AG09309 (cell line): ENCODE data around the gene CEACAM19.
"Not testable (repeated sequence)": the region's sequence is repeated elsewhere in the genome, so short reads cannot be mapped to it uniquely, and the experiment has no call there.

Experiments used
- DNase-seq: peaks from one replicate; pipeline ENCODE4 v3.0.0-alpha.2; 2010; ENCODE audit warnings: low read depth
- H3K4me3 ChIP-seq: 2 replicates; pipeline ENCODE4 v1.5.1; 2011; ENCODE audit warnings: mild to moderate bottlenecking, low read depth, low read length, moderate library complexity; ENCODE audit not compliant: control insufficient read depth
- CTCF ChIP-seq: IDR thresholded peaks from 2 replicates; pipeline ENCODE4 v1.5.1; 2011; ENCODE audit warnings: mild to moderate bottlenecking, low read depth, low read length, inconsistent platforms; ENCODE audit not compliant: insufficient read depth, control insufficient read depth; ENCODE audit errors: missing control alignments

Gene CEACAM19

GRCh38 chr19:44707794-44708193, 36.5 kb downstream of the CEACAM19 start:
- TF ChIP-seq CTCF: no peak
- no peak overlapping the region for H3K4me3 ChIP-seq
- DNase-seq: no peak

GRCh38 chr19:44708940-44709339, 37.7 kb downstream of the CEACAM19 start:
- no peak for TF ChIP-seq CTCF
- no peak overlapping the region for H3K4me3 ChIP-seq
- DNase-seq: no peak

- not testable (repeated sequence) for H3K4me3 ChIP-seq, DNase-seq
Measured at GRCh38 chr19:44709434-44710266, 38.4 kb downstream of the CEACAM19 start.

GRCh38 chr19:44710483-44710882, 39.2 kb downstream of the CEACAM19 start:
- DNase-seq: no peak
- no peak overlapping the region for H3K4me3 ChIP-seq
- no peak for TF ChIP-seq CTCF

GRCh38 chr19:44712864-44713515, 41.7 kb downstream of the CEACAM19 start:
- no peak overlapping the region for H3K4me3 ChIP-seq
- DNase-seq: no peak
- TF ChIP-seq CTCF: no peak

- no peak for DNase-seq
- H3K4me3 ChIP-seq: no peak overlapping the region
- no peak for TF ChIP-seq CTCF
Measured at GRCh38 chr19:44714597-44715169, 43.4 kb downstream of the CEACAM19 start.

- H3K4me3 ChIP-seq: no peak overlapping the region
- no peak for DNase-seq
- TF ChIP-seq CTCF: no peak
Measured at GRCh38 chr19:44717603-44718002, 46.3 kb downstream of the CEACAM19 start.
